Tibial artery (tissue), 4 donors: ENCODE results near the gene THAP12.
"Not testable (repeated sequence)": the region's sequence is repeated elsewhere in the genome, so short reads cannot be mapped to it uniquely, and the experiment has no call there.

ENCODE experiments used
- DNase-seq, 2 donors: peaks; one replicate each; pipeline ENCODE4 v3.0.0-alpha.2; 2019
- H3K27ac ChIP-seq, 2 donors: fragments of 200-600 bp; sonication (generic) in 1 of 2; 1 replicate in 1 of 2; 2 replicates in 1 of 2; pipeline ENCODE4 v1.5.1; 2018 to 2019; ENCODE audit warnings: mild to moderate bottlenecking in 1 of 2
- H3K27me3 ChIP-seq, 2 donors: fragments of 200-600 bp; sonication (generic) in 1 of 2; one replicate each; pipeline versions ENCODE4 v1.5.1 to v1.6.0; 2016 to 2019
- H3K36me3 ChIP-seq, 3 donors: fragments of 200-600 bp; sonication (generic) in 2 of 3; one replicate each; pipeline ENCODE4 v1.5.1; 2016 to 2019; ENCODE audit warnings: mild to moderate bottlenecking in 2 of 3
- H3K4me1 ChIP-seq, 4 donors: fragments of 200-600 bp; sonication (generic) in 2 of 4; 1 replicate in 3 of 4; 2 replicates in 1 of 4; pipeline ENCODE4 v1.5.1; 2016 to 2019
- H3K4me3 ChIP-seq, 2 donors: fragments of 200-600 bp; sonication (generic) in 1 of 2; 1 replicate in 1 of 2; 2 replicates in 1 of 2; pipeline ENCODE4 v1.5.1; 2018 to 2019; ENCODE audit warnings: mild to moderate bottlenecking in 2 of 2
- H3K9me3 ChIP-seq, 3 donors: fragments of 200-600 bp; sonication (generic) in 1 of 3; one replicate each; pipeline ENCODE4 v1.5.1; 2016 to 2019
- intact Hi-C: fragments of 100-400 bp; cut with DNase I; formaldehyde crosslinking; loops from one replicate; pipeline ENCODE4 v1.15.0; 2023; ENCODE audit warnings: low total_unique reads
- TF ChIP-seq, protein P1 (sequence below), 2 experiments: fragments of 200-600 bp in 1 of 2; fragments of 450-650 bp in 1 of 2; IDR thresholded peaks; one replicate each; pipeline ENCODE4 v1.5.1; 2017 to 2019; ENCODE audit warnings: antibody characterized with exemption in 2 of 2, mild to moderate bottlenecking in 1 of 2, moderate library complexity in 1 of 2

The THAP12 gene

GRCh38 chr11:76325185-76325584 is 55.7 kb downstream of the THAP12 start:
- TF ChIP-seq, protein P1, sequence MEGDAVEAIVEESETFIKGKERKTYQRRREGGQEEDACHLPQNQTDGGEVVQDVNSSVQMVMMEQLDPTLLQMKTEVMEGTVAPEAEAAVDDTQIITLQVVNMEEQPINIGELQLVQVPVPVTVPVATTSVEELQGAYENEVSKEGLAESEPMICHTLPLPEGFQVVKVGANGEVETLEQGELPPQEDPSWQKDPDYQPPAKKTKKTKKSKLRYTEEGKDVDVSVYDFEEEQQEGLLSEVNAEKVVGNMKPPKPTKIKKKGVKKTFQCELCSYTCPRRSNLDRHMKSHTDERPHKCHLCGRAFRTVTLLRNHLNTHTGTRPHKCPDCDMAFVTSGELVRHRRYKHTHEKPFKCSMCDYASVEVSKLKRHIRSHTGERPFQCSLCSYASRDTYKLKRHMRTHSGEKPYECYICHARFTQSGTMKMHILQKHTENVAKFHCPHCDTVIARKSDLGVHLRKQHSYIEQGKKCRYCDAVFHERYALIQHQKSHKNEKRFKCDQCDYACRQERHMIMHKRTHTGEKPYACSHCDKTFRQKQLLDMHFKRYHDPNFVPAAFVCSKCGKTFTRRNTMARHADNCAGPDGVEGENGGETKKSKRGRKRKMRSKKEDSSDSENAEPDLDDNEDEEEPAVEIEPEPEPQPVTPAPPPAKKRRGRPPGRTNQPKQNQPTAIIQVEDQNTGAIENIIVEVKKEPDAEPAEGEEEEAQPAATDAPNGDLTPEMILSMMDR (IDR thresholded peaks at IDR 0.05): no peak

DNA sequence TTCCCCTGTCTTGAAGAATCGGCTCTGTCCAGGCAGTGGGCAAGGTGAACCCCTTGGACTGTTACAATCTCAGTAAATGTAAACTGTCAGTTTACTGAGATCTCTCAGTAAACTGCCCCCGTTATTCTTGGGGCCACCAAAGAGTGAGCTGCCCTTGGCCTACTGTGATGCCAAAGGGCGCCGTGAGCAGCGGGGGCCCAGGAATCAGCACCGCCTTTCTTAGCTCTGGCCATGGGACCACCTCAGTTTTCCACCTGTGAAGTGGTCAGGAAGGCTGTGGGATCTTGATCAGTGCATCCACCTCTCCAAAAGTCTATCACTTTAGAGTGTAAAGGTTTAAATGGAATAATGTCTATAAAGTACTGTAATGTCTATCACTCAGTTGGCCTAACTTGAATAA is 57.1 kb downstream of the THAP12 start:
- peak in 1 of 2 donors; percentile 21 for DNase-seq
- H3K27me3 ChIP-seq: peaks cover 0 to 29% of the 10 kb centered on the region in 2 donors
- no peak overlapping the region for H3K27ac ChIP-seq
- intact Hi-C loops: no loop called here
- no peaks in the 10 kb centered on the region for H3K9me3 ChIP-seq
- no peak overlapping the region for H3K4me3 ChIP-seq
- H3K36me3 ChIP-seq: no peaks in the 10 kb centered on the region
- peaks cover 0 to 8% (median 3%) of the 10 kb centered on the region in 4 donors for H3K4me1 ChIP-seq
- TF ChIP-seq, protein P1 (IDR thresholded peaks at IDR 0.05): no peak

More at GRCh38 chr11:76325185-76325584, 55.7 kb downstream of the THAP12 start:
- Histone ChIP-seq H3K36me3 (no peaks in the 10 kb centered on the region), H3K27me3 (peaks cover 0 to 26% of the 10 kb centered on the region in 2 donors), H3K9me3 (no peaks in the 10 kb centered on the region), H3K4me1 (peaks cover 0 to 6% (median 3%) of the 10 kb centered on the region in 4 donors), H3K4me3 (no peak overlapping the region), H3K27ac (no peak overlapping the region)
- intact Hi-C loops: no loop called here
- no peak for DNase-seq

- H3K27me3 ChIP-seq: peaks cover 0 to 29% of the 10 kb centered on the region in 2 donors
- peak in 1 of 2 donors; percentile 2 for DNase-seq
- H3K4me1 ChIP-seq, intact Hi-C loops, H3K4me3 ChIP-seq, H3K27ac ChIP-seq, H3K36me3 ChIP-seq, H3K9me3 ChIP-seq: not testable (repeated sequence)
Measured at GRCh38 chr11:76323375-76323774, 57.6 kb downstream of the THAP12 start.

DNA sequence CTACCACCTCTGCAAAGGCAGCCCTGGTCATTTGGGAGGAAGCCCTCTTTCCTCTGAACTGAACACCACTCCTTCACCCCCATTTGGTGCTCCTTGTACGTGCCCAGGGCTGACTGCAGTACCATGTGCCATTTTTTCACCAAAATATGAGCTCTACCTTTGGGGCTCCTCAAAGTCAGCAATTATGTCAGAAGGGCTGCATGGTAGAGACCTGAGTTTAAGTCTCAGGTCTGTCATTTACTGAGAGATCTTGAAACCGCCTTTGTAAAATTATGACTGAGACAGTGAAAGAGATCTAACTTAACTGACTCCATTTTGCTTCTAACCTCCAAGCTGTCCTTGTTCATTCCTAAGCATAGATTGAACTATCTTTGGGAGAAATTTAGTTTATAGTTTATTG is 58.0 kb downstream of the THAP12 start:
- no peaks in the 10 kb centered on the region for H3K36me3 ChIP-seq
- H3K27ac ChIP-seq: no peak overlapping the region
- intact Hi-C loops: no loop called here
- no peaks in the 10 kb centered on the region for H3K9me3 ChIP-seq
- peaks cover 0 to 10% (median 3%) of the 10 kb centered on the region in 4 donors for H3K4me1 ChIP-seq
- TF ChIP-seq, protein P1 (IDR thresholded peaks at IDR 0.05): no peak
- no peak overlapping the region for H3K4me3 ChIP-seq
- peaks cover 0 to 29% of the 10 kb centered on the region in 2 donors for H3K27me3 ChIP-seq
- no peak for DNase-seq

- H3K4me3 ChIP-seq: peak overlapping the region in 1 of 2 donors; percentile 8
- no peak overlapping the region for H3K27ac ChIP-seq
- DNase-seq: no peak
- H3K9me3 ChIP-seq: no peaks in the 10 kb centered on the region
- TF ChIP-seq, protein P1 (IDR thresholded peaks at IDR 0.05): no peak
- H3K4me1 ChIP-seq: peaks cover 0 to 10% (median 3%) of the 10 kb centered on the region in 4 donors
- peaks cover 0 to 29% of the 10 kb centered on the region in 2 donors for H3K27me3 ChIP-seq
- intact Hi-C loops: no loop called here
- no peaks in the 10 kb centered on the region for H3K36me3 ChIP-seq
Measured at GRCh38 chr11:76322540-76322939, 58.4 kb downstream of the THAP12 start.

- Histone ChIP-seq H3K9me3 (no peaks in the 10 kb centered on the region), H3K4me3 (peak overlapping the region in 1 of 2 donors; percentile 8), H3K4me1 (peaks cover 0 to 10% (median 3%) of the 10 kb centered on the region in 4 donors), H3K27ac (no peak overlapping the region), H3K27me3 (peaks cover 0 to 29% of the 10 kb centered on the region in 2 donors), H3K36me3 (no peaks in the 10 kb centered on the region)
- intact Hi-C loops: no loop called here
- TF ChIP-seq, protein P1 (IDR thresholded peaks at IDR 0.05): no peak
- DNase-seq: no peak
Measured at GRCh38 chr11:76321820-76322524, 59.0 kb downstream of the THAP12 start.
